ENCODE measurements around the gene LILRB5. TPM values are rescaled to one million over a fixed set of nuclear protein-coding genes. Genes with fewer than 3 reads are reported as not detected.
A peak's percentile ranks its signal among the peaks of the same experiment; 100 is the strongest.
"Not testable (repeated sequence)": the region's sequence is repeated elsewhere in the genome, so short reads cannot be mapped to it uniquely, and the experiment has no call there.

LILRB5 gene
- total RNA-seq, 1 donor from 2014 or later = not detected

DNA sequence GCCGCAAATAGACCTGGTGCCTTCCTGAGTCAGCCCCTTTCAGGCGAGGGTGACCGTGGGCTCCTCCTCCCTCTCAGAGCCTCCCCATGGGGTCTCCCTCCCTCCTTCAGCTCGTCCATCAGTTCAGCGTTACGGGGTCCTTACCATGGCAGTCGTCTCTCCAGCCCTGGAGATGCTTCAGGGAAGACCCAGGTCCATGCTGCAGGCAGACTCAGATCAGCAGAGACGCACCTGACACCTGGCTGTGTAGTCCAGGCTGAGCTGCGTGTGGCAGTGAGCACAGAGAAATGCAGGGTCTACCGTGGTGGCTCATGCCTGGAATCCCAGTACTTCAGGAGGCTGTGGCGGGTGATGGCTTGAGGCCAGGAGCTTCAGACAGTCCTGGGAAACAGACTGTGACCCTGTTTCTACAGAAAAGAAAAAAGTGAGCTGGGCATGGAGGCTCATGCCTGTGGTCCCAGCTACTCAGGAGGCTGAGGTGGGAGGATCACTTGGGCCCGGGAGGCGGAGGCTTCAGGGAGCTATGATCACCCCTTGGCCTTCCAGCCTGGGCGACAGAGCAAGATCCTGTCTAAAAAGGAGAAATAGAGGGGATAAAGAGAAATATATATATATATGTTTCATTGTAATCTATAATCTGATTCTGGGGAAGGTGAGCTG is 33.7 kb downstream of the LILRB5 start:
- H3K4me1 ChIP-seq; H3K4me3 ChIP-seq; H3K9me3 ChIP-seq (ENCODE audit: low read depth); DNase-seq (ENCODE audit: low spot score); H3K4me2 ChIP-seq; H3K27ac ChIP-seq; H3F3A ChIP-seq (ENCODE audit: low read depth); H4K20me1 ChIP-seq (ENCODE audit: low read depth); H3K36me3 Mint-ChIP-seq; H3K79me2 ChIP-seq (ENCODE audit: low read depth); H3K9me3 Mint-ChIP-seq; H3K27me3 Mint-ChIP-seq (ENCODE audit: insufficient read depth, low read depth); H3K9ac ChIP-seq; H2AFZ ChIP-seq (replicated peaks); H3K36me3 ChIP-seq; H3K4me1 Mint-ChIP-seq: not testable (repeated sequence)
- Mint-ChIP-seq H3K27ac (peak overlapping the region; percentile 21), H3K4me3 (peak overlapping the region; percentile 35)
- H3K27me3 ChIP-seq = peaks cover 18% of the 10 kb centered on the region

DNA sequence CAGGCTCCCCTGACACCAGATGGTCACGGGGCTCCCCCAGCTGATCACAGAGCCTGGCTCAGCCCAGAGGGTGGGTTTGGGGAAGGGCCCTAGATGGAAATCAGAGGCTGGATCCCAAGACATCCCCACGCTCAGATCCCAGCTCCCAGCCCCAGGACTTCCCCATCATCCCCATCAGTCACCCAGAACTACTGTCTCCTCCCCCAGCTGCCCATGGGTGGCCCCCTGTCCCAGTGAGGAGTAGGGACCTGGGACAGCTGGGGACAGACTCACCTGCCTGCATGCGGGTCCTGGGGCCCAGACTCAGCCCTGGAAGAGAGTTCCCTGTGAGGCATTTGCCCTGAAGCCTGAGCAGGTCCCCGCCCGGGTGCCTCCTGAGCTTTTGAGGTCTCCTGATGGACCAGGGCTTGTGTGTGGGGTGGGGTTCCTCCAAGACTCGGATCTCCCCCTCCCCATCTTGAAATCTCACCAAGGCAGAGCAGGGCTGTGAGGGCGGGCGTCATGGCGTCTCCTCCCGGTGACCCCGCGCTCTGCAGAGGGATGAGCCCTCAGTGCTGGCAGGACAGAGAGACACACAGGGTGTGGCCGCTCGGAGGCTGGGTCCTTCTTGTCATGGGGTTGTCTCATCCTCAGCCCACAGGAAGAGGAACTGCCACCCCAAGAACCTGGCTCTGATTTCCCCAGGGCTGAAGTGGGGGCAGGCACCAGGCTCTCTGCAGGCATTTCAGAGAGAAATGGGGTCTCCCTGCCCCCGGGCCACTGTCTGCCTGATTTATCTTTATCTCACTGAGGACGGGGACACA is 34.4 kb downstream of the LILRB5 start, which contains the start of gene LILRB3:
Gene LILRB3 (minus strand): TSS at position 534 of the 803 bp plus-strand sequence. CDS start 31 bp downstream, at position 503.
- not testable (repeated sequence) for H3K27ac ChIP-seq; H2AFZ ChIP-seq (replicated peaks); H3K27me3 Mint-ChIP-seq (ENCODE audit: insufficient read depth, low read depth); H4K20me1 ChIP-seq (ENCODE audit: low read depth); H3K9me3 ChIP-seq (ENCODE audit: low read depth); H3K4me1 ChIP-seq; H3K4me2 ChIP-seq; H3K79me2 ChIP-seq (ENCODE audit: low read depth); H3K9ac ChIP-seq; H3K9me3 Mint-ChIP-seq; H3F3A ChIP-seq (ENCODE audit: low read depth); H3K4me3 ChIP-seq; DNase-seq (ENCODE audit: low spot score); H3K36me3 ChIP-seq; H3K36me3 Mint-ChIP-seq
- Mint-ChIP-seq H3K27ac (peak within 1 kb of the TSS; percentile 66), H3K4me1 (peaks cover 15% of the 10 kb centered on the region), H3K4me3 (peak within 1 kb of the TSS; percentile 35)
- H3K27me3 ChIP-seq = peaks cover 18% of the 10 kb centered on the region

DNA sequence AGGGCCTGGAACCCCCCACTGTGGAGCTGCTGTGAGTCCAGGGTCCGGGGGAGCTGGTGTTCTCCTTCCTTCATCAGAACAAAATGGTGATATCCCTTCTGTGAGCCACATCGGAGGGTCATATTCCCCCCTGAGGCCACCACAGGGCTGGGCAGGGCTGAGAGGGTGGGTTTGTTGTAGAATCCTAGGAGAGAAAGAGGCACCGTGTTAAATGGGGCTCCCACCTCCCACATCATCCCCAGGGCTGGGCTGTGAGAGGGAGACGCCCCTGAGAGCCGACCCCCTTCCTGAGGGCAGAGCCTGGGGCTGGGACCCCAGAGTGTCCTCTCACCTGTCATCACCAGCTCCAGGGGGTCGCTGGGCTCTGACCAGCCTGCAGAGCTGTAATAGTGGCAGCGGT is 35.1 kb downstream of the LILRB5 start:
- H3K27me3 Mint-ChIP-seq (ENCODE audit: insufficient read depth, low read depth); H3K27ac Mint-ChIP-seq; H3K4me3 Mint-ChIP-seq; DNase-seq (ENCODE audit: low spot score); H4K20me1 ChIP-seq (ENCODE audit: low read depth); H3K36me3 Mint-ChIP-seq; H3K9ac ChIP-seq; H3F3A ChIP-seq (ENCODE audit: low read depth); H3K9me3 ChIP-seq (ENCODE audit: low read depth); H3K27ac ChIP-seq; H3K79me2 ChIP-seq (ENCODE audit: low read depth); H2AFZ ChIP-seq (replicated peaks); H3K36me3 ChIP-seq; H3K9me3 Mint-ChIP-seq; H3K4me3 ChIP-seq; H3K4me2 ChIP-seq; H3K4me1 ChIP-seq: not testable (repeated sequence)
- H3K27me3 ChIP-seq = peaks cover 18% of the 10 kb centered on the region
- peaks cover 20% of the 10 kb centered on the region for H3K4me1 Mint-ChIP-seq

DNA sequence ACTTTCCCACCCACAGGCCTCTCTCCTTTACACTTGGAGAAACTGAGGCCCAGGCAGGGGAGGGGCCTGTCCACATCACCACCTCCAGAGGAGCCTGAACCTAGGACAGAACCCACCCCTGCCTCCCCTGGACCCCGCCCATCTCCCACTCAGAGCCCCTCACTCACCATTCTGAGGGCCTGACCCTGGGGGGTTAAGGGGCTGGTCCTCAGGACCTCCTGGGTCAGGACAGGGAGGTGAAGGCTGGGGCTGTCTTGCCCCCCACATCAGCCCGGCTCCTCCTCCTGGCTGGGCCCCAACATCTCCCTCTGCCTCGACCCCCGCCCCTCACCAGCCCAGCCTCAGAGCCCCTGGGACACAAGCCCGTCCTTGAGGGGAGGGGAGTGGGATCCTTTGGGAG is 37.4 kb downstream of the LILRB5 start:
- not testable (repeated sequence) for H3K27me3 ChIP-seq; H4K20me1 ChIP-seq (ENCODE audit: low read depth); H3K36me3 Mint-ChIP-seq; H3K4me2 ChIP-seq; H3K27ac Mint-ChIP-seq; H3F3A ChIP-seq (ENCODE audit: low read depth); H3K9ac ChIP-seq; H3K4me1 ChIP-seq; H3K36me3 ChIP-seq; H3K9me3 ChIP-seq (ENCODE audit: low read depth); H3K79me2 ChIP-seq (ENCODE audit: low read depth); H3K27me3 Mint-ChIP-seq (ENCODE audit: insufficient read depth, low read depth); H3K4me3 Mint-ChIP-seq; DNase-seq (ENCODE audit: low spot score); H3K27ac ChIP-seq; H2AFZ ChIP-seq (replicated peaks); H3K4me3 ChIP-seq; H3K9me3 Mint-ChIP-seq
- peaks cover 25% of the 10 kb centered on the region for H3K4me1 Mint-ChIP-seq

DNA sequence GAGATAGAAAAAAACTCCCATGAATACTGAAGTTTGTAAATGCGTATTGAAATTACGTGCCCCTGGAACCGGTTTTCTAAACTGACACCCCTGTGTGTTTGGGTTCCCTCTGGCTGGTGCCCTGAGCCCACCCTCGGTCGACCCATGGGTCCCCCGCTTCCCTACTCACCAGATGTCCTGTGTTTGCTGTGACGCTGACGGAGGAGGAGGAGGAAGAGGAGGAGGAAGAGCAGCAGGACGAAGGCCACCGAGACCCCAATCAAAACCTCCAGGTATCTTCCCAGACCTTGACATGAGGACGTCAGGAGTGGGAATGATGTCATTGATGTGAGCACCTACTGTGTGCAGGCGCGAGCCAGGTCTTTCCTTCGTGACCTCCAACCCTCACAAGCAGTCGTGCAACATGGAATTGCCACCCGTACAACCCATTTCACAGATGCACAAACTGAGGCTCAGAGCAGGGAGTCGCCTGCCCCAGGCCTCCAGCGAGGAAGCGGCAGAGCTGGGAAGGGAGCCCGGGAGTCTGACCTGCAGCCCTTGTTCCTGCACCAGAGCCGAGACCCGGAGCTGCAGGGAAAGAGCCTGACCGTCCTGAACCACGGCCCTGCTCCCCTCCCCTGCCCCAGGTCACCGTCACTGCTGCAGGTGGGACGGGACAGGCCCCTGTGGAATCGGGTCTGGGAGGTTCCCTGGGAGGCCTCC is 38.0 kb downstream of the LILRB5 start:
- Histone ChIP-seq H3K9ac (no peak overlapping the region), H3F3A (ENCODE audit: low read depth) (no peaks in the 10 kb centered on the region), H3K27ac (no peak overlapping the region), H2AFZ (replicated peaks) (no peak overlapping the region), H3K79me2 (ENCODE audit: low read depth) (no peaks in the 10 kb centered on the region), H3K4me2 (no peak overlapping the region), H3K4me1 (no peaks in the 10 kb centered on the region), H3K36me3 (no peaks in the 10 kb centered on the region), H3K4me3 (no peak overlapping the region), H3K27me3 (peaks cover 4% of the 10 kb centered on the region), H3K9me3 (ENCODE audit: low read depth) (no peaks in the 10 kb centered on the region), H4K20me1 (ENCODE audit: low read depth) (no peaks in the 10 kb centered on the region)
- Mint-ChIP-seq H3K4me3 (peak overlapping the region; percentile 41), H3K27me3 (ENCODE audit: insufficient read depth, low read depth) (peaks cover 6% of the 10 kb centered on the region), H3K4me1 (peaks cover 27% of the 10 kb centered on the region), H3K36me3 (peaks cover 4% of the 10 kb centered on the region), H3K27ac (peak overlapping the region; percentile 69), H3K9me3 (no peaks in the 10 kb centered on the region)
- DNase-seq (ENCODE audit: low spot score) = no peak
- TF ChIP-seq EZH2 (IDR thresholded peaks at IDR 0.05) (no peak), EZH2phosphoT487 (IDR thresholded peaks at IDR 0.05) (no peak)
- TF ChIP-seq, protein P1, sequence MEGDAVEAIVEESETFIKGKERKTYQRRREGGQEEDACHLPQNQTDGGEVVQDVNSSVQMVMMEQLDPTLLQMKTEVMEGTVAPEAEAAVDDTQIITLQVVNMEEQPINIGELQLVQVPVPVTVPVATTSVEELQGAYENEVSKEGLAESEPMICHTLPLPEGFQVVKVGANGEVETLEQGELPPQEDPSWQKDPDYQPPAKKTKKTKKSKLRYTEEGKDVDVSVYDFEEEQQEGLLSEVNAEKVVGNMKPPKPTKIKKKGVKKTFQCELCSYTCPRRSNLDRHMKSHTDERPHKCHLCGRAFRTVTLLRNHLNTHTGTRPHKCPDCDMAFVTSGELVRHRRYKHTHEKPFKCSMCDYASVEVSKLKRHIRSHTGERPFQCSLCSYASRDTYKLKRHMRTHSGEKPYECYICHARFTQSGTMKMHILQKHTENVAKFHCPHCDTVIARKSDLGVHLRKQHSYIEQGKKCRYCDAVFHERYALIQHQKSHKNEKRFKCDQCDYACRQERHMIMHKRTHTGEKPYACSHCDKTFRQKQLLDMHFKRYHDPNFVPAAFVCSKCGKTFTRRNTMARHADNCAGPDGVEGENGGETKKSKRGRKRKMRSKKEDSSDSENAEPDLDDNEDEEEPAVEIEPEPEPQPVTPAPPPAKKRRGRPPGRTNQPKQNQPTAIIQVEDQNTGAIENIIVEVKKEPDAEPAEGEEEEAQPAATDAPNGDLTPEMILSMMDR (IDR thresholded peaks at IDR 0.05) = no peak
